Astrocyte of the cerebellum (primary cell): ENCODE measurements around the gene ITGA1.
"Not testable (repeated sequence)": the region's sequence is repeated elsewhere in the genome, so short reads cannot be mapped to it uniquely, and the experiment has no call there.

Experiments
- DNase-seq: peaks from one replicate; pipeline ENCODE4 v3.0.0-alpha.2; 2011; ENCODE audit warnings: low read depth
- H3K4me3 ChIP-seq: 2 replicates; pipeline ENCODE4 v1.5.1; 2011; ENCODE audit warnings: mild to moderate bottlenecking, low read depth, low read length, moderate library complexity
- CTCF ChIP-seq: IDR thresholded peaks from 2 replicates; pipeline ENCODE4 v1.5.1; 2012; ENCODE audit warnings: low read length, low read depth, moderate library complexity, mild to moderate bottlenecking; ENCODE audit errors: missing control alignments
- in situ Hi-C: cut with HindIII; loops from 2 replicates; pipeline ENCODE4 v1.10.0; 2017; ENCODE audit warnings: low sequenced_read_pairs

ITGA1 gene

DNA sequence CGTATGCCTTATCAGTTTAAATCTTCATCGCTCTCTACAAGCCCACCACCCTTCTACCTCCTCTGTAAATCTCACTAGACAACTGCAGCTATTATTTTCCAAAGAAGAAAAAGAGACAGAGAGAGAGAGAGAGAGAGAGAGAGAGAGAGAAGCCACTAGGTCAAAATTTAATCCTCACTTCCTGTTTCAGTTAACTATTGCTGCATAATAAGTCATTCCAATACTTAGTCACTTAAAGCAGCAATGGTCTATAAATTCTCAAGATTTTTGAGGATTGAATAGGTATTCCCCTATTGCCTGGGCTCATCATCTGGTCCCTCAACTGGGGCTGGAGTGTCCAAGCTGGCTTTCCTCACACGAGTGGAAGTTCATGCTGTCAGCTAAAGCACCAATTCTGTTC, 68.8 kb downstream of the ITGA1 start:
- in situ Hi-C loops: no loop called here
- no peak overlapping the region for H3K4me3 ChIP-seq
- no peak for DNase-seq
- TF ChIP-seq CTCF: no peak

DNA sequence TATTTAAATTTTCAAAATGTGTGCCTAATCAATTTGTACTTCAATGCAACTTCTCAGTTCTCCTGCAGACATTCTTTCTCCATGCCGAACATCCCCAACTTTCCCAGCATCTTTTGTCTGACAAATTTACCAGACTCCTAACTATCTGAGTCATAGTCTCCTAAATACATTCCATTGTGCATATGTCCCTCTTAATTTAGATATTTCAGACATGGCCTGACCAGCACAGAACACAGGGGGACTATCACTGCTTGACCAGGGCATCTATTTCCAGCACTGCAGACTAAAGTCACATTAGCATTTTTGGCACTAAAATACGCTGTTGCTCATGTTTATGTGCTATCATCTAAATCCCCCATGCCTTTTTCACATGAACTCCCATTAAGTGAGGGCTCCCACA, 71.9 kb downstream of the ITGA1 start:
- no peak overlapping the region for H3K4me3 ChIP-seq
- no peak for TF ChIP-seq CTCF
- in situ Hi-C loops: no loop called here
- peak; percentile 49 for DNase-seq

DNA sequence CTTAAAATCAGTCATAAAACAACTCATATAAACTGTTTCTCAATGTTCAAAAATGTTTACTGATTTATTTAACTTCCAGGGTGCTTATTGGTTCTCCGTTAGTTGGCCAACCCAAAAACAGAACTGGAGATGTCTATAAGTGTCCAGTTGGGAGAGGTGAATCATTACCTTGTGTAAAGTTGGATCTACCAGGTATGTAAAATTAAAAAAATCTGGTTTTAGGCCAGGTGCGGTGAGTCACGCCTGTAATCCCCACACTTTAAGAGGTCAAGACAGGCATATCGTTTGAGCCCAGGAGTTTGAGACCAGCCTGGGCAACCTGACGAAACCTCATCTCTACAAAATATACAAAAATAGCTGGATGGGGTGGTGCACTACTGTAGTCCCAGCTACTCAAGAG, 73.7 kb downstream of the ITGA1 start:
- H3K4me3 ChIP-seq: no peak overlapping the region
- in situ Hi-C loops: no loop called here
- DNase-seq: no peak
- TF ChIP-seq CTCF: no peak

DNA sequence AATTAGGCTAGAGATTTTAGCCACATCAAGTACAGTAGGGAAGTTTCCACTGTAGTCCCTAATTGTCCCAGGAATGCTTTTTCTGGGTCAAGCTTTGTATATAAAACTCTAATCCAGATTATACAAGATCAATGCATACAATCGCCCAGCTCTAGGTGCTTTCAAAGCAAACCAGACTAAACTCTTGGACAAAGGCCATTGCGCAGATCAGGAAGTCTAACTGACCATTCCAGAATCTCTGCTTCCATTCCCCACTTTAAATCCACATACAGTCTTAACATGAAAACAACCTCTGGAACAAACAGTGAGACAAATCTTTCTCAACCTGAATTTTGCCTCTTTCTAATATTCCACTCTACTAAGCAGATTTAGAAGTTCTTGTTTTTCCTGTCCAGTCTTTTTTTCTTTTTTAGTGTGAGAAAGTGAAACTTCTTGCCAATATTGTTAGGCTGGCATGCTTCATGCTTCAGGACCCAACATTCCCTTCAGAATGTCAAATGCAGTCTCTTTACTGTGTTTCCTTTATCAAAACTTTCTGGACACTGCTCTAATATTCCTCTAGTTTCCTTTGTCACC, 76.1 kb downstream of the ITGA1 start:
- H3K4me3 ChIP-seq: no peak overlapping the region
- no peak for DNase-seq
- in situ Hi-C loops: no loop called here
- TF ChIP-seq CTCF: no peak

DNA sequence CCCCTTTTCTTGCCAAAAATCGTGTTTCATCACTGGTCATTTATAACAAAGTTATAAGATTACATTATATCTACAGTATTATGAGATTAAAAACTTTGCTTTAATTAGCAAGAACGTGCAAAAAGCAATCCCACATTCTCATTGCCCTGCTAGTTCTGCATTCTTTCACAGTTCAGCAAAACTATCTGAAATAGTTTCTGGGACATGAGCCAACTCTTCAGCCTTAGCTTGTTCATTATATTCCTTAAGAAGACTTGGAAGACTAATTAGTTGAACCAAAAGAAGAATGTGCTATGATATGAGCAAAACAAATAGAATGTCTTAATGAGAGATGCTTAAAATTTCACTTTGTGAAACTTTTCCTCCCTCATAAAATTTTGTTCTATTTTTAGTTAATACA, 76.7 kb downstream of the ITGA1 start:
- TF ChIP-seq CTCF: no peak
- in situ Hi-C loops: no loop called here
- DNase-seq: peak; percentile 76
- no peak overlapping the region for H3K4me3 ChIP-seq

GRCh38 chr5:52864884-52865283, 77.2 kb downstream of the ITGA1 start:
- no peak overlapping the region for H3K4me3 ChIP-seq
- DNase-seq: no peak
- no peak for TF ChIP-seq CTCF
- in situ Hi-C loops: no loop called here

GRCh38 chr5:52865991-52866390, 78.3 kb downstream of the ITGA1 start:
- H3K4me3 ChIP-seq, in situ Hi-C loops, DNase-seq: not testable (repeated sequence)
